HepG2 (cell line): ENCODE measurements around the gene PRDX5.

Experiments used
- AFF4 ChIP-seq: sonication (generic); formaldehyde crosslinking; IDR thresholded peaks from 2 replicates; pipeline ENCODE4 v1.4.0; 2020; ENCODE audit warnings: missing genetic modification reagents
- CTCF ChIP-seq: sonication (generic); formaldehyde crosslinking; IDR thresholded peaks from 2 replicates; pipeline ENCODE4 v1.5.0; 2020; ENCODE audit warnings: mild to moderate bottlenecking, missing genetic modification reagents, moderate library complexity
- EZH2 ChIP-seq: conservative IDR thresholded peaks from 2 replicates; pipeline ENCODE4 v1.6.1; 2012; ENCODE audit warnings: mild to moderate bottlenecking, low read depth, low read length, moderate library complexity
- HDAC2 ChIP-seq: sonication (generic); formaldehyde crosslinking; IDR thresholded peaks from 2 replicates; pipeline ENCODE4 v1.4.0; 2020; ENCODE audit warnings: missing genetic modification reagents
- MLX ChIP-seq: IDR thresholded peaks from 2 replicates; pipeline ENCODE4 v1.6.1; 2016
- NR1H2 ChIP-seq: sonication (generic); formaldehyde crosslinking; IDR thresholded peaks from 2 replicates; pipeline ENCODE4 v1.8.1; 2022; ENCODE audit warnings: low read depth, missing genetic modification reagents, borderline replicate concordance
- PHB2 ChIP-seq: fragments of 450-650 bp; IDR thresholded peaks from 2 replicates; pipeline ENCODE4 v1.6.1; 2018; ENCODE audit not compliant: partially characterized antibody
- RFX1 ChIP-seq: fragments of 450-650 bp; IDR thresholded peaks from 2 replicates; pipeline ENCODE4 v1.6.1; 2017
- STAG1 ChIP-seq: sonication (generic); formaldehyde crosslinking; IDR thresholded peaks from 2 replicates; pipeline ENCODE4 v1.4.0; 2020; ENCODE audit warnings: missing genetic modification reagents
- ZC3H4 ChIP-seq: sonication (generic); formaldehyde crosslinking; IDR thresholded peaks from 2 replicates; pipeline ENCODE4 v1.4.0; 2020; ENCODE audit warnings: missing genetic modification reagents, borderline replicate concordance
- ZNF121 ChIP-seq: sonication (generic); formaldehyde crosslinking; IDR thresholded peaks from 2 replicates; pipeline ENCODE4 v1.5.0; 2020; ENCODE audit warnings: mild to moderate bottlenecking, missing genetic modification reagents
- ZNF496 ChIP-seq: sonication (generic); formaldehyde crosslinking; IDR thresholded peaks from 2 replicates; pipeline ENCODE4 v1.8.1; 2023; ENCODE audit warnings: mild to moderate bottlenecking, moderate library complexity, missing genetic modification reagents; ENCODE audit not compliant: insufficient replicate concordance

GRCh38 chr11:64296236-64296635 is 21.7 kb upstream of the PRDX5 start:
- TF ChIP-seq ZNF496 (CRISPR knock-in tag) (no peak), EZH2 (no peak), STAG1 (CRISPR knock-in tag) (no peak), HDAC2 (CRISPR knock-in tag) (no peak), NR1H2 (CRISPR knock-in tag) (no peak), RFX1 (no peak), ZNF121 (CRISPR knock-in tag) (no peak), MLX (no peak), PHB2 (no peak), AFF4 (CRISPR knock-in tag) (no peak), CTCF (no peak), ZC3H4 (no peak)
